ENCODE measurements around the gene TFF3. TPM values are rescaled to one million over a fixed set of nuclear protein-coding genes. Genes with fewer than 3 reads are reported as not detected.

The TFF3 gene
- polyA plus RNA-seq, 1 donor = 585 TPM

- no CpG with 5 or more reads among the region's 15 CpGs for WGBS (ENCODE audit: insufficient coverage, low lambda C conversion rate)
- H3K27me3 ChIP-seq (ENCODE audit: control insufficient read depth, insufficient read depth, low read length) = no peaks in the 10 kb centered on the region
- H3K4me3 ChIP-seq (ENCODE audit: low read length) = no peak overlapping the region
- H3K9me3 ChIP-seq (ENCODE audit: control insufficient read depth, low read depth, low read length) = no peaks in the 10 kb centered on the region
- no peak overlapping the region for H3K27ac ChIP-seq (ENCODE audit: low read length)
- no peak for DNase-seq
- no peaks in the 10 kb centered on the region for H3K36me3 ChIP-seq (ENCODE audit: control insufficient read depth, insufficient read depth, low read length)
- peaks cover 8% of the 10 kb centered on the region for H3K4me1 ChIP-seq (ENCODE audit: control insufficient read depth, insufficient read depth, low read length)
Observed at GRCh38 chr21:42341776-42342542, 26.8 kb upstream of the TFF3 start.

- no peaks in the 10 kb centered on the region for H3K27me3 ChIP-seq (ENCODE audit: control insufficient read depth, insufficient read depth, low read length)
Observed at GRCh38 chr21:42340187-42341050, 25.2 kb upstream of the TFF3 start.

GRCh38 chr21:42338729-42339715, 23.8 kb upstream of the TFF3 start:
- Histone ChIP-seq H3K4me1 (ENCODE audit: control insufficient read depth, insufficient read depth, low read length) (peaks cover 20% of the 10 kb centered on the region), H3K36me3 (ENCODE audit: control insufficient read depth, insufficient read depth, low read length) (no peaks in the 10 kb centered on the region), H3K9me3 (ENCODE audit: control insufficient read depth, low read depth, low read length) (no peaks in the 10 kb centered on the region), H3K4me3 (ENCODE audit: low read length) (no peak overlapping the region), H3K27ac (ENCODE audit: low read length) (no peak overlapping the region), H3K27me3 (ENCODE audit: control insufficient read depth, insufficient read depth, low read length) (no peaks in the 10 kb centered on the region)
- WGBS (ENCODE audit: insufficient coverage, low lambda C conversion rate) = 100% methylated on average over 2 of the region's 17 CpGs
- DNase-seq = no peak

More at GRCh38 chr21:42340187-42341050, 25.2 kb upstream of the TFF3 start:
- H3K4me3 ChIP-seq (ENCODE audit: low read length) = no peak overlapping the region
- H3K4me1 ChIP-seq (ENCODE audit: control insufficient read depth, insufficient read depth, low read length) = peaks cover 15% of the 10 kb centered on the region
- H3K27ac ChIP-seq (ENCODE audit: low read length) = no peak overlapping the region
- DNase-seq = no peak
- no CpG with 5 or more reads among the region's 24 CpGs for WGBS (ENCODE audit: insufficient coverage, low lambda C conversion rate)
- no peaks in the 10 kb centered on the region for H3K36me3 ChIP-seq (ENCODE audit: control insufficient read depth, insufficient read depth, low read length)
- H3K9me3 ChIP-seq (ENCODE audit: control insufficient read depth, low read depth, low read length) = no peaks in the 10 kb centered on the region

GRCh38 chr21:42337830-42338728, 22.9 kb upstream of the TFF3 start:
- Histone ChIP-seq H3K9me3 (ENCODE audit: control insufficient read depth, low read depth, low read length) (no peaks in the 10 kb centered on the region), H3K4me1 (ENCODE audit: control insufficient read depth, insufficient read depth, low read length) (peaks cover 24% of the 10 kb centered on the region), H3K27ac (ENCODE audit: low read length) (peak overlapping the region; percentile 49), H3K36me3 (ENCODE audit: control insufficient read depth, insufficient read depth, low read length) (no peaks in the 10 kb centered on the region), H3K27me3 (ENCODE audit: control insufficient read depth, insufficient read depth, low read length) (no peaks in the 10 kb centered on the region), H3K4me3 (ENCODE audit: low read length) (no peak overlapping the region)
- DNase-seq = peak; percentile 82 to 89
- no CpG with 5 or more reads among the region's 23 CpGs for whole genome bisulfite sequencing (ENCODE audit: insufficient coverage, low lambda C conversion rate)

GRCh38 chr21:42337276-42337675, 22.1 kb upstream of the TFF3 start:
- DNase-seq = no peak
- H3K9me3 ChIP-seq (ENCODE audit: control insufficient read depth, low read depth, low read length) = no peaks in the 10 kb centered on the region
- H3K36me3 ChIP-seq (ENCODE audit: control insufficient read depth, insufficient read depth, low read length) = no peaks in the 10 kb centered on the region
- H3K27ac ChIP-seq (ENCODE audit: low read length) = peak overlapping the region; percentile 49
- no peaks in the 10 kb centered on the region for H3K27me3 ChIP-seq (ENCODE audit: control insufficient read depth, insufficient read depth, low read length)
- H3K4me1 ChIP-seq (ENCODE audit: control insufficient read depth, insufficient read depth, low read length) = peaks cover 29% of the 10 kb centered on the region
- no peak overlapping the region for H3K4me3 ChIP-seq (ENCODE audit: low read length)
- 92% methylated on average over 4 of the region's 4 CpGs for WGBS (ENCODE audit: insufficient coverage, low lambda C conversion rate)

- H3K4me1 ChIP-seq (ENCODE audit: control insufficient read depth, insufficient read depth, low read length) = peaks cover 41% of the 10 kb centered on the region
- H3K9me3 ChIP-seq (ENCODE audit: control insufficient read depth, low read depth, low read length) = no peaks in the 10 kb centered on the region
- WGBS (ENCODE audit: insufficient coverage, low lambda C conversion rate) = no CpG with 5 or more reads among the region's 10 CpGs
- H3K27me3 ChIP-seq (ENCODE audit: control insufficient read depth, insufficient read depth, low read length) = no peaks in the 10 kb centered on the region
- DNase-seq = peak in 1 of 2 donors; percentile 34
- H3K27ac ChIP-seq (ENCODE audit: low read length) = peak overlapping the region; percentile 3
- H3K4me3 ChIP-seq (ENCODE audit: low read length) = no peak overlapping the region
- H3K36me3 ChIP-seq (ENCODE audit: control insufficient read depth, insufficient read depth, low read length) = no peaks in the 10 kb centered on the region
Observed at GRCh38 chr21:42336054-42336453, 20.8 kb upstream of the TFF3 start.

GRCh38 chr21:42332557-42333317, 17.5 kb upstream of the TFF3 start:
- Histone ChIP-seq H3K4me3 (ENCODE audit: low read length) (no peak overlapping the region), H3K27ac (ENCODE audit: low read length) (peak overlapping the region; percentile 90), H3K9me3 (ENCODE audit: control insufficient read depth, low read depth, low read length) (no peaks in the 10 kb centered on the region), H3K4me1 (ENCODE audit: control insufficient read depth, insufficient read depth, low read length) (peaks cover 56% of the 10 kb centered on the region), H3K36me3 (ENCODE audit: control insufficient read depth, insufficient read depth, low read length) (no peaks in the 10 kb centered on the region), H3K27me3 (ENCODE audit: control insufficient read depth, insufficient read depth, low read length) (no peaks in the 10 kb centered on the region)
- WGBS (ENCODE audit: insufficient coverage, low lambda C conversion rate) = no CpG with 5 or more reads among the region's 5 CpGs
- peak; percentile 91 to 97 for DNase-seq

GRCh38 chr21:42331660-42332059, 16.5 kb upstream of the TFF3 start:
- H3K27ac ChIP-seq (ENCODE audit: low read length) = peak overlapping the region; percentile 90
- H3K4me3 ChIP-seq (ENCODE audit: low read length) = no peak overlapping the region

More at GRCh38 chr21:42331660-42332059, 16.5 kb upstream of the TFF3 start:
- H3K9me3 ChIP-seq (ENCODE audit: control insufficient read depth, low read depth, low read length) = no peaks in the 10 kb centered on the region
- H3K27me3 ChIP-seq (ENCODE audit: control insufficient read depth, insufficient read depth, low read length) = no peaks in the 10 kb centered on the region
- no peaks in the 10 kb centered on the region for H3K36me3 ChIP-seq (ENCODE audit: control insufficient read depth, insufficient read depth, low read length)
- DNase-seq = no peak
- peaks cover 56% of the 10 kb centered on the region for H3K4me1 ChIP-seq (ENCODE audit: control insufficient read depth, insufficient read depth, low read length)

All from large intestine (tissue), 3 donors.